Panc1 (cell line): ENCODE measurements around the gene SETD1A. TPM values are rescaled to one million over a fixed set of nuclear protein-coding genes. Genes with fewer than 3 reads are reported as not detected.

Experiments
- ATAC-seq: fragments of 200-7000 bp; cut with Tn5 transposase; 2 replicates; pipeline ENCODE4 v1.9.1; 2020; ENCODE audit warnings: mild to moderate bottlenecking, moderate library complexity
- BruUV-seq: library from RNA; stranded (reverse); fragments of 400-500 nt; replicated peaks from 2 replicates; lab custom pipeline; 2021; lab: Mats Ljungman, UMichigan
- CTCF ChIA-PET: fragments of 300-600 bp; sonication (Branson Sonifier 250); formaldehyde crosslinking; loops from one replicate; lab custom pipeline; 2022; ENCODE audit warnings: antibody characterized with exemption; lab: Charles Lee
- POLR2A ChIA-PET: fragments of 300-600 bp; sonication (Branson Sonifier 250); formaldehyde crosslinking; loops from one replicate; lab custom pipeline; 2022; ENCODE audit warnings: antibody characterized with exemption; lab: Charles Lee
- DNase-seq: peaks from one replicate; pipeline ENCODE4 v3.0.0-alpha.2; 2010; ENCODE audit warnings: low read depth, low spot score
- H3K27ac ChIP-seq: 2 replicates; pipeline ENCODE4 v1.5.1; 2011; ENCODE audit warnings: mild to moderate bottlenecking, low read length, inconsistent platforms
- H3K27me3 ChIP-seq: fragments of 200-500 bp; sonication (Bioruptor generic); 2 replicates; pipeline ENCODE4 v1.6.0; 2014; ENCODE audit warnings: low read length, inconsistent platforms; ENCODE audit not compliant: control insufficient read depth, insufficient read depth
- H3K36me3 ChIP-seq: fragments of 200-500 bp; sonication (Bioruptor generic); 2 replicates; pipeline ENCODE4 v1.5.1; 2014; ENCODE audit warnings: inconsistent platforms, mild to moderate bottlenecking, low read length, moderate library complexity; ENCODE audit not compliant: control insufficient read depth, insufficient read depth
- H3K4me1 ChIP-seq: 2 replicates; pipeline ENCODE4 v1.5.1; 2011; ENCODE audit warnings: inconsistent platforms, mild to moderate bottlenecking, low read length, moderate library complexity; ENCODE audit not compliant: control insufficient read depth, insufficient read depth
- H3K4me3 ChIP-seq, 2 experiments: 2 replicates each; pipeline ENCODE4 v1.5.1; 2011 to 2012; ENCODE audit warnings: low read depth in 2 of 2, low read length in 2 of 2, mild to moderate bottlenecking in 2 of 2, inconsistent platforms in 1 of 2, moderate library complexity in 1 of 2
- H3K9me3 ChIP-seq: fragments of 200-500 bp; sonication (Bioruptor generic); 2 replicates; pipeline ENCODE4 v1.5.1; 2014; ENCODE audit warnings: low read depth, mild to moderate bottlenecking, inconsistent platforms, low read length, moderate library complexity; ENCODE audit not compliant: control insufficient read depth, insufficient read depth
- CTCF ChIP-seq: fragments of 450-650 bp; IDR thresholded peaks from 2 replicates; pipeline ENCODE4 v1.5.1; 2017; ENCODE audit warnings: mild to moderate bottlenecking
- POLR2AphosphoS5 ChIP-seq: IDR thresholded peaks from 2 replicates; pipeline ENCODE4 v1.6.1; 2012; ENCODE audit warnings: mild to moderate bottlenecking, low read depth, low read length, moderate library complexity
- REST ChIP-seq, 2 experiments: IDR thresholded peaks; 2 replicates each; pipeline ENCODE4 v1.6.1; 2011 to 2012; ENCODE audit warnings: low read depth in 2 of 2, control low read depth in 1 of 2, low read length in 1 of 2, mild to moderate bottlenecking in 1 of 2, moderate library complexity in 1 of 2; ENCODE audit not compliant: insufficient read depth in 1 of 2
- SIN3A ChIP-seq: IDR thresholded peaks from 2 replicates; pipeline ENCODE4 v1.6.1; 2012; ENCODE audit warnings: low read depth, mild to moderate bottlenecking, low read length, moderate library complexity, borderline replicate concordance; ENCODE audit not compliant: insufficient read depth
- TCF7L2 ChIP-seq: IDR thresholded peaks from 2 replicates; pipeline ENCODE4 v1.6.1; 2011; ENCODE audit warnings: mild to moderate bottlenecking, low read depth, low read length, inconsistent platforms
- in situ Hi-C: cut with HindIII; loops from 2 replicates; pipeline ENCODE4 v1.10.0; 2016; ENCODE audit warnings: low sequenced_read_pairs, low pct_unique_long_range_greater_than_20kb
- intact Hi-C: fragments of 100-400 bp; cut with micrococcal nuclease; formaldehyde crosslinking; loops from one replicate; pipeline ENCODE4 v1.10.0; 2022; ENCODE audit not compliant: unreplicated experiment
- total RNA-seq: library from RNA; stranded (reverse); gene quantifications from one replicate; pipeline ENCODE4 v1.2.1, GENCODE V29; 2021; ENCODE audit not compliant: unreplicated experiment

Gene SETD1A
- total RNA-seq, 1 experiment from 2014 or later = 38.7 TPM

GRCh38 chr16:31002862-31003341, 45.3 kb downstream of the SETD1A start:
- in situ Hi-C loops (no loop called here), intact Hi-C loops (no loop called here)
- H3K4me1 ChIP-seq = peaks cover 23% of the 10 kb centered on the region
- no peak overlapping the region for H3K27ac ChIP-seq
- no peaks in the 10 kb centered on the region for H3K36me3 ChIP-seq
- no TSS peak for BruUV-seq
- ChIA-PET CTCF (interaction anchor here (0.6 kb wide), 1 partner anchor 450 kb away, joined by 7 read pairs; no protein-coding TSS in a partner anchor), POLR2A (interaction anchor here (0.6 kb wide), 1 partner anchor 33 kb away, joined by 3 read pairs; no protein-coding TSS in a partner anchor)
- no peak overlapping the region for H3K4me3 ChIP-seq
- H3K27me3 ChIP-seq = no peaks in the 10 kb centered on the region
- ATAC-seq (no peak), DNase-seq (no peak)
- no peaks in the 10 kb centered on the region for H3K9me3 ChIP-seq
- TF ChIP-seq POLR2AphosphoS5 (no peak), SIN3A (no peak), CTCF (no peak), REST (IDR thresholded peaks at IDR 0.05; ENCODE audit: insufficient read depth in 1 of 2, low read depth in 2 of 2, low read length in 1 of 2) (no peak), TCF7L2 (no peak)

- Histone ChIP-seq H3K27ac (no peak overlapping the region), H3K9me3 (no peaks in the 10 kb centered on the region), H3K4me3 (no peak overlapping the region), H3K36me3 (no peaks in the 10 kb centered on the region), H3K27me3 (no peaks in the 10 kb centered on the region), H3K4me1 (peaks cover 14% of the 10 kb centered on the region)
- intact Hi-C loops (no loop called here), in situ Hi-C loops (no loop called here)
- TF ChIP-seq POLR2AphosphoS5 = no peak
- TF ChIP-seq REST (IDR thresholded peaks at IDR 0.05; ENCODE audit: insufficient read depth in 1 of 2, low read depth in 2 of 2, low read length in 1 of 2) = no peak
- TF ChIP-seq CTCF = no peak
- TF ChIP-seq SIN3A = no peak
- TF ChIP-seq TCF7L2 = no peak
- ATAC-seq (no peak), DNase-seq (no peak)
- CTCF ChIA-PET = interaction anchor here (0.6 kb wide), 1 partner anchor 10 kb away, joined by 6 read pairs; no protein-coding TSS in a partner anchor
- BruUV-seq = no TSS peak
- POLR2A ChIA-PET = no interaction called here
These were observed 46.2 kb downstream of the SETD1A start for GRCh38 chr16:31003744-31004143.
